ENCODE measurements around the gene C11orf24. TPM values are rescaled to one million over a fixed set of nuclear protein-coding genes. Genes with fewer than 3 reads are reported as not detected.

Gene C11orf24
- total and polyA plus RNA-seq, 9 of the 15 experiments (the other 6 are each of a cell fraction or from before 2014, with no cell fraction given) = 2.0 to 65.2 (median 32.5) TPM

- Histone ChIP-seq H3K9ac (ENCODE audit: insufficient read depth in 1 of 2, low read depth in 2 of 2, low read length in 2 of 2) (no peak overlapping the region), H3K27me3 (ENCODE audit: control insufficient read depth in 2 of 2, insufficient read depth in 2 of 2, low read length in 2 of 2) (no peaks in the 10 kb centered on the region), H4K20me1 (replicated peaks; ENCODE audit: control insufficient read depth, insufficient read depth, low read length) (no peaks in the 10 kb centered on the region), H3K4me2 (ENCODE audit: insufficient read depth, low read length) (no peak overlapping the region), H2AFZ (ENCODE audit: low read depth, low read length) (no peak overlapping the region), H3K4me1 (replicated peaks in 1 of 2; ENCODE audit: control insufficient read depth in 2 of 2, insufficient read depth in 2 of 2, low read length in 2 of 2) (peaks cover 0 to 21% of the 10 kb centered on the region in 2 experiments; a peak in 3 of 5 replicates), H3K79me2 (ENCODE audit: control insufficient read depth, insufficient read depth, low read length) (no peaks in the 10 kb centered on the region), H3K9me3 (replicated peaks; ENCODE audit: control insufficient read depth, insufficient read depth, low read depth, low read length) (0 out of 2 replicates have a peak, but pooled peaks cover 7% of the 10 kb centered on the region), H3K36me3 (ENCODE audit: control insufficient read depth, insufficient read depth, low read length) (no peaks in the 10 kb centered on the region), H3K4me3 (no peak overlapping the region), H3K9me1 (ENCODE audit: control insufficient read depth, insufficient read depth, low read length) (no peaks in the 10 kb centered on the region), H3K27ac (ENCODE audit: extremely low read depth, low read depth, low read length) (no peak overlapping the region)
- DNase-seq (ENCODE audit: extremely low read depth in 1 of 4, low spot score in 3 of 4) (peak in 1 of 4 experiments; percentile 2), FAIRE-seq (no peak), ATAC-seq (no peak)
- POLR2A ChIA-PET = interaction anchor here (1.8 kb wide), 1 partner anchor 17 kb away, joined by 4 read pairs; no protein-coding TSS in a partner anchor
- CTCF ChIA-PET (ENCODE audit: low intra/inter-chr PET ratio) = no interaction called here
- intact Hi-C loops (cut with micrococcal nuclease) (no loop called here), in situ Hi-C loops (cut with MboI) (no loop called here)
- no TSS peak for BruUV-seq (replicated peaks)
- 32% methylated on average over 2 of the region's 2 CpGs for WGBS (ENCODE audit: insufficient coverage, low coverage, missing lambda C conversion rate)
- no peak for TF ChIP-seq NFATC3 (IDR thresholded peaks at IDR 0.05)
- TF ChIP-seq HDGF (IDR thresholded peaks at IDR 0.05) = no peak
- TF ChIP-seq GTF3C2 (IDR thresholded peaks at IDR 0.05; ENCODE audit: borderline replicate concordance, extremely low read depth, insufficient read length) = no peak
- TF ChIP-seq ETV6 (IDR thresholded peaks at IDR 0.05; ENCODE audit: borderline replicate concordance in 1 of 2, low read depth in 2 of 2, low read length in 1 of 2) = no peak
- TF ChIP-seq ETV6 (CRISPR knock-in tag; IDR thresholded peaks at IDR 0.05; ENCODE audit: borderline replicate concordance) = no peak
- TF ChIP-seq ZBTB7A (IDR thresholded peaks at IDR 0.05; ENCODE audit: borderline replicate concordance, control insufficient read depth, low read depth, low read length) = no peak
- TF ChIP-seq BCL6 (CRISPR knock-in tag; IDR thresholded peaks at IDR 0.05) = no peak
- no peak for TF ChIP-seq ZBTB40 (IDR thresholded peaks at IDR 0.05)
- TF ChIP-seq ZBTB40 (CRISPR knock-in tag; IDR thresholded peaks at IDR 0.05) = no peak
- TF ChIP-seq NCOA1 (IDR thresholded peaks at IDR 0.05; ENCODE audit: low read depth) = no peak
Observed at GRCh38 chr11:68293708-68294107, 21.9 kb upstream of the C11orf24 start.
